Keratinocyte (primary cell): ENCODE data around the gene COPS8. TPM values are rescaled to one million over a fixed set of nuclear protein-coding genes. Genes with fewer than 3 reads are reported as not detected.

Experiments used
- DNase-seq: peaks from one replicate; pipeline ENCODE4 v3.0.0-alpha.2; 2011; ENCODE audit warnings: low read depth, missing footprints, low spot score
- FAIRE-seq: peaks from 2 replicates; lab custom pipeline; 2011; peaks lifted over from hg19 to GRCh38; lab: Jason Lieb, UNC
- H2AFZ ChIP-seq: 2 replicates; pipeline ENCODE4 v1.6.0; 2012; ENCODE audit warnings: low read length, control low read depth, inconsistent platforms; ENCODE audit not compliant: control insufficient read depth
- H3K27ac ChIP-seq: 2 replicates; pipeline ENCODE4 v1.5.1; 2011; ENCODE audit warnings: low read length; ENCODE audit not compliant: control insufficient read depth, insufficient read depth
- H3K27me3 ChIP-seq: 3 replicates; pipeline ENCODE4 v1.6.0; 2011; ENCODE audit warnings: low read length; ENCODE audit not compliant: control insufficient read depth, insufficient read depth; ENCODE audit errors: extremely low read depth
- H3K36me3 ChIP-seq, 2 experiments: 2 replicates in 1 of 2; 3 replicates in 1 of 2; pipeline ENCODE4 v1.5.1; 2011; ENCODE audit warnings: low read length in 2 of 2, mild to moderate bottlenecking in 1 of 2; ENCODE audit not compliant: control insufficient read depth in 2 of 2, insufficient read depth in 2 of 2; ENCODE audit errors: extremely low read depth in 1 of 2
- H3K4me1 ChIP-seq: 3 replicates; pipeline ENCODE4 v1.5.1; 2011; ENCODE audit warnings: low read length; ENCODE audit not compliant: control insufficient read depth, insufficient read depth; ENCODE audit errors: extremely low read depth
- H3K4me2 ChIP-seq: 3 replicates; pipeline ENCODE4 v1.6.0; 2011; ENCODE audit warnings: low read depth, low read length; ENCODE audit not compliant: control insufficient read depth, insufficient read depth; ENCODE audit errors: extremely low read depth
- H3K4me3 ChIP-seq, 3 experiments: fragments of 200-600 bp in 1 of 3; sonication (generic) in 1 of 3; 2 replicates in 2 of 3; 3 replicates in 1 of 3; pipeline ENCODE4 v1.5.1; 2011 to 2016; ENCODE audit warnings: low read length in 3 of 3, mild to moderate bottlenecking in 3 of 3, control low read depth in 2 of 3, inconsistent platforms in 1 of 3, low read depth in 1 of 3, mixed read lengths in 1 of 3, mixed run types in 1 of 3, moderate library complexity in 1 of 3; ENCODE audit not compliant: control insufficient read depth in 2 of 3, insufficient read depth in 2 of 3; ENCODE audit errors: extremely low read depth in 1 of 3
- H3K79me2 ChIP-seq: 2 replicates; pipeline ENCODE4 v1.6.0; 2012; ENCODE audit warnings: low read length; ENCODE audit not compliant: control insufficient read depth, insufficient read depth
- H3K9ac ChIP-seq: 3 replicates; pipeline ENCODE4 v1.6.0; 2011; ENCODE audit warnings: low read length; ENCODE audit not compliant: control insufficient read depth, insufficient read depth; ENCODE audit errors: extremely low read depth
- H3K9me1 ChIP-seq: 3 replicates; pipeline ENCODE4 v1.6.0; 2011; ENCODE audit warnings: low read length; ENCODE audit not compliant: control insufficient read depth, insufficient read depth; ENCODE audit errors: extremely low read depth
- H3K9me3 ChIP-seq: 2 replicates; pipeline ENCODE4 v1.5.1; 2012; ENCODE audit warnings: low read depth, low read length; ENCODE audit not compliant: control insufficient read depth
- H4K20me1 ChIP-seq: 3 replicates; pipeline ENCODE4 v1.6.0; 2011; ENCODE audit warnings: low read length; ENCODE audit not compliant: control insufficient read depth, insufficient read depth; ENCODE audit errors: extremely low read depth
- EZH2 ChIP-seq: IDR thresholded peaks from one replicate; pipeline ENCODE4 v1.6.1; 2012; ENCODE audit warnings: inconsistent platforms, mild to moderate bottlenecking, low read length, moderate library complexity
- dilution Hi-C: fragments of 300-500 bp; cut with MboI; formaldehyde crosslinking; loops from one replicate; pipeline ENCODE4 v1.7.0; 2020; ENCODE audit warnings: low sequenced_read_pairs; ENCODE audit not compliant: extremely low pct_ligation_motif_present
- polyA plus RNA-seq, 5 experiments: library from polyadenylated mRNA; depleted of rRNA in 3 of 5; stranded (reverse) in 3 of 5; stranded (forward) in 1 of 5; unstranded in 1 of 5; fragments of >200 nt; gene quantifications; 1 replicate in 1 of 5; 2 replicates in 3 of 5; 3 replicates in 1 of 5; pipeline versions ENCODE4 v1.2.1 to v1.2.3, GENCODE V29; 2011 to 2012; ENCODE audit warnings: missing spikeins in 2 of 5, low read depth in 1 of 5, low replicate concordance in 1 of 5
- TF ChIP-seq, protein P1 (sequence below), 3 experiments: IDR thresholded peaks in 1 of 3; conservative IDR thresholded peaks in 1 of 3; optimal IDR thresholded peaks in 1 of 3; 2 replicates in 2 of 3; 3 replicates in 1 of 3; pipeline versions ENCODE3 to v1.5.1; 2011; ENCODE audit warnings: low read length in 3 of 3, mild to moderate bottlenecking in 3 of 3, moderate library complexity in 2 of 3, control low read depth in 1 of 3, inconsistent platforms in 1 of 3; ENCODE audit not compliant: insufficient read depth in 2 of 3; ENCODE audit errors: extremely low read depth in 1 of 3

COPS8 gene
- polyA plus RNA-seq, 1 donor (not counting 4 experiments of a cell fraction or from before 2014, with no cell fraction given) = 136 TPM

- H3K27ac ChIP-seq = no peak overlapping the region
- dilution Hi-C loops = no loop called here
- no peaks in the 10 kb centered on the region for H3K79me2 ChIP-seq
- no peaks in the 10 kb centered on the region for H3K9me1 ChIP-seq
- TF ChIP-seq, protein P1, sequence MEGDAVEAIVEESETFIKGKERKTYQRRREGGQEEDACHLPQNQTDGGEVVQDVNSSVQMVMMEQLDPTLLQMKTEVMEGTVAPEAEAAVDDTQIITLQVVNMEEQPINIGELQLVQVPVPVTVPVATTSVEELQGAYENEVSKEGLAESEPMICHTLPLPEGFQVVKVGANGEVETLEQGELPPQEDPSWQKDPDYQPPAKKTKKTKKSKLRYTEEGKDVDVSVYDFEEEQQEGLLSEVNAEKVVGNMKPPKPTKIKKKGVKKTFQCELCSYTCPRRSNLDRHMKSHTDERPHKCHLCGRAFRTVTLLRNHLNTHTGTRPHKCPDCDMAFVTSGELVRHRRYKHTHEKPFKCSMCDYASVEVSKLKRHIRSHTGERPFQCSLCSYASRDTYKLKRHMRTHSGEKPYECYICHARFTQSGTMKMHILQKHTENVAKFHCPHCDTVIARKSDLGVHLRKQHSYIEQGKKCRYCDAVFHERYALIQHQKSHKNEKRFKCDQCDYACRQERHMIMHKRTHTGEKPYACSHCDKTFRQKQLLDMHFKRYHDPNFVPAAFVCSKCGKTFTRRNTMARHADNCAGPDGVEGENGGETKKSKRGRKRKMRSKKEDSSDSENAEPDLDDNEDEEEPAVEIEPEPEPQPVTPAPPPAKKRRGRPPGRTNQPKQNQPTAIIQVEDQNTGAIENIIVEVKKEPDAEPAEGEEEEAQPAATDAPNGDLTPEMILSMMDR (optimal IDR thresholded peaks at IDR 0.05 in 1 of 3, IDR thresholded peaks at IDR 0.05 in 1 of 3, conservative IDR thresholded peaks at IDR 0.05 in 1 of 3; ENCODE audit: extremely low read depth in 1 of 3, insufficient read depth in 2 of 3, low read length in 3 of 3) = no peak
- TF ChIP-seq EZH2 = no peak
- no peaks in the 10 kb centered on the region for H3K27me3 ChIP-seq
- no peak for FAIRE-seq
- no peak overlapping the region for H3K4me2 ChIP-seq
- H2AFZ ChIP-seq = no peak overlapping the region
- no peak overlapping the region for H3K4me3 ChIP-seq
- no peaks in the 10 kb centered on the region for H3K36me3 ChIP-seq
- no peak overlapping the region for H3K9ac ChIP-seq
- no peaks in the 10 kb centered on the region for H4K20me1 ChIP-seq
- no peaks in the 10 kb centered on the region for H3K4me1 ChIP-seq
- H3K9me3 ChIP-seq = no peaks in the 10 kb centered on the region
- no peak for DNase-seq
Observed at GRCh38 chr2:237058423-237058822, 27.3 kb upstream of the COPS8 start.

- H3K4me1 ChIP-seq = no peaks in the 10 kb centered on the region
- no peaks in the 10 kb centered on the region for H3K79me2 ChIP-seq
- no peaks in the 10 kb centered on the region for H3K36me3 ChIP-seq
- no peak for TF ChIP-seq EZH2
- TF ChIP-seq, protein P1 (optimal IDR thresholded peaks at IDR 0.05 in 1 of 3, IDR thresholded peaks at IDR 0.05 in 1 of 3, conservative IDR thresholded peaks at IDR 0.05 in 1 of 3; ENCODE audit: extremely low read depth in 1 of 3, insufficient read depth in 2 of 3, low read length in 3 of 3) = no peak
- no peaks in the 10 kb centered on the region for H3K9me3 ChIP-seq
- no peak overlapping the region for H2AFZ ChIP-seq
- no peak overlapping the region for H3K27ac ChIP-seq
- no peaks in the 10 kb centered on the region for H4K20me1 ChIP-seq
- no peak overlapping the region for H3K9ac ChIP-seq
- no peak for DNase-seq
- no peak overlapping the region for H3K4me3 ChIP-seq
- dilution Hi-C loops = no loop called here
- FAIRE-seq = no peak
- H3K4me2 ChIP-seq = no peak overlapping the region
- no peaks in the 10 kb centered on the region for H3K27me3 ChIP-seq
- no peaks in the 10 kb centered on the region for H3K9me1 ChIP-seq
Observed at GRCh38 chr2:237059155-237059875, 26.4 kb upstream of the COPS8 start.
